SK-N-SH treated with all-trans-retinoic acid at 6 μM for 48 hours (cell line): ENCODE data around the gene FIGNL2.
A peak's percentile ranks its signal among the peaks of the same experiment; 100 is the strongest.

Experiments used
- ATAC-seq: fragments of 200-7000 bp; cut with Tn5 transposase; 3 replicates; pipeline ENCODE4 v1.9.1; 2020; ENCODE audit warnings: mild to moderate bottlenecking, moderate library complexity
- ARNTL ChIP-seq: fragments of 450-650 bp; formaldehyde crosslinking; IDR thresholded peaks from 2 replicates; pipeline ENCODE4 v1.5.0; 2020; ENCODE audit warnings: low read depth, mild to moderate bottlenecking, moderate library complexity, borderline replicate concordance
- BACH2 ChIP-seq: fragments of 250-450 bp; sonication (Bioruptor Pico); IDR thresholded peaks from 2 replicates; pipeline ENCODE4 v1.9.0; 2021; ENCODE audit warnings: mild to moderate bottlenecking, borderline replicate concordance
- CSDC2 ChIP-seq: fragments of 250-450 bp; sonication (Bioruptor Pico); IDR thresholded peaks from 2 replicates; pipeline ENCODE4 v1.5.0; 2020; ENCODE audit warnings: mild to moderate bottlenecking, moderate library complexity
- CSRNP3 ChIP-seq: fragments of 250-450 bp; sonication (Bioruptor Pico); IDR thresholded peaks from 2 replicates; pipeline ENCODE4 v1.5.1; 2021; ENCODE audit warnings: mild to moderate bottlenecking, moderate library complexity
- ESRRG ChIP-seq: fragments of 250-450 bp; sonication (Bioruptor Pico); IDR thresholded peaks from 2 replicates; pipeline ENCODE4 v1.6.1; 2021; ENCODE audit warnings: mild to moderate bottlenecking
- GLIS3 ChIP-seq: fragments of 250-450 bp; sonication (Bioruptor Pico); IDR thresholded peaks from 2 replicates; pipeline ENCODE4 v1.5.0; 2020; ENCODE audit warnings: mild to moderate bottlenecking, moderate library complexity
- OSR1 ChIP-seq: fragments of 250-450 bp; sonication (Bioruptor Pico); IDR thresholded peaks from 2 replicates; pipeline ENCODE4 v1.8.0; 2022; ENCODE audit warnings: moderate library complexity, mild to moderate bottlenecking, inconsistent platforms
- PATZ1 ChIP-seq: fragments of 250-450 bp; sonication (Bioruptor Pico); IDR thresholded peaks from 2 replicates; pipeline ENCODE4 v1.8.0; 2020; ENCODE audit warnings: mild to moderate bottlenecking, moderate library complexity, borderline replicate concordance
- POU6F1 ChIP-seq: fragments of 250-450 bp; sonication (Bioruptor Pico); IDR thresholded peaks from 2 replicates; pipeline ENCODE4 v1.8.0; 2021; ENCODE audit warnings: low read depth, mild to moderate bottlenecking, moderate library complexity, borderline replicate concordance
- PPARA ChIP-seq: fragments of 250-450 bp; sonication (Bioruptor Pico); IDR thresholded peaks from 2 replicates; pipeline ENCODE4 v1.5.0; 2020; ENCODE audit warnings: mild to moderate bottlenecking, borderline replicate concordance
- RARB ChIP-seq: fragments of 250-450 bp; sonication (Bioruptor Pico); IDR thresholded peaks from 2 replicates; pipeline ENCODE4 v1.8.0; 2021; ENCODE audit warnings: mild to moderate bottlenecking, moderate library complexity
- SNAI2 ChIP-seq: fragments of 250-450 bp; sonication (Bioruptor Pico); IDR thresholded peaks from 2 replicates; pipeline ENCODE4 v1.5.0; 2020; ENCODE audit warnings: mild to moderate bottlenecking, moderate library complexity
- TCF4 ChIP-seq: fragments of 250-450 bp; sonication (Bioruptor Pico); IDR thresholded peaks from 2 replicates; pipeline ENCODE4 v1.8.0; 2021; ENCODE audit warnings: mild to moderate bottlenecking, moderate library complexity, borderline replicate concordance
- TOX ChIP-seq: fragments of 250-450 bp; sonication (Bioruptor Pico); IDR thresholded peaks from 2 replicates; pipeline ENCODE4 v1.8.0; 2021; ENCODE audit warnings: mild to moderate bottlenecking, moderate library complexity, borderline replicate concordance
- ZC3H10 ChIP-seq: fragments of 250-450 bp; sonication (Bioruptor Pico); IDR thresholded peaks from 2 replicates; pipeline ENCODE4 v1.5.1; 2021; ENCODE audit warnings: mild to moderate bottlenecking, moderate library complexity
- ZFP3 ChIP-seq: fragments of 250-450 bp; sonication (Bioruptor Pico); IDR thresholded peaks from 2 replicates; pipeline ENCODE4 v1.5.0; 2020; ENCODE audit warnings: mild to moderate bottlenecking, moderate library complexity
- ZFP30 ChIP-seq: fragments of 450-650 bp; formaldehyde crosslinking; IDR thresholded peaks from 2 replicates; pipeline ENCODE4 v1.5.0; 2022; ENCODE audit warnings: mild to moderate bottlenecking, moderate library complexity
- ZNF565 ChIP-seq: fragments of 450-650 bp; formaldehyde crosslinking; conservative IDR thresholded peaks from 2 replicates; pipeline ENCODE4 v1.5.0; 2020; ENCODE audit warnings: low read depth, mild to moderate bottlenecking, moderate library complexity
- ZNF70 ChIP-seq: fragments of 450-650 bp; formaldehyde crosslinking; IDR thresholded peaks from 2 replicates; pipeline ENCODE4 v1.5.0; 2020; ENCODE audit warnings: mild to moderate bottlenecking, moderate library complexity
- ZNF8 ChIP-seq: fragments of 450-650 bp; formaldehyde crosslinking; IDR thresholded peaks from 2 replicates; pipeline ENCODE4 v1.5.0; 2020; ENCODE audit warnings: mild to moderate bottlenecking, moderate library complexity
- TF ChIP-seq, protein P1 (sequence below): fragments of 250-450 bp; sonication (Bioruptor Pico); IDR thresholded peaks from 2 replicates; pipeline ENCODE4 v1.5.0; 2020; ENCODE audit warnings: mild to moderate bottlenecking, moderate library complexity
- TF ChIP-seq, protein P2 (sequence below): fragments of 250-450 bp; sonication (Bioruptor Pico); IDR thresholded peaks from 2 replicates; pipeline ENCODE4 v1.5.1; 2020; ENCODE audit warnings: low read depth, mild to moderate bottlenecking, moderate library complexity

FIGNL2 gene

DNA sequence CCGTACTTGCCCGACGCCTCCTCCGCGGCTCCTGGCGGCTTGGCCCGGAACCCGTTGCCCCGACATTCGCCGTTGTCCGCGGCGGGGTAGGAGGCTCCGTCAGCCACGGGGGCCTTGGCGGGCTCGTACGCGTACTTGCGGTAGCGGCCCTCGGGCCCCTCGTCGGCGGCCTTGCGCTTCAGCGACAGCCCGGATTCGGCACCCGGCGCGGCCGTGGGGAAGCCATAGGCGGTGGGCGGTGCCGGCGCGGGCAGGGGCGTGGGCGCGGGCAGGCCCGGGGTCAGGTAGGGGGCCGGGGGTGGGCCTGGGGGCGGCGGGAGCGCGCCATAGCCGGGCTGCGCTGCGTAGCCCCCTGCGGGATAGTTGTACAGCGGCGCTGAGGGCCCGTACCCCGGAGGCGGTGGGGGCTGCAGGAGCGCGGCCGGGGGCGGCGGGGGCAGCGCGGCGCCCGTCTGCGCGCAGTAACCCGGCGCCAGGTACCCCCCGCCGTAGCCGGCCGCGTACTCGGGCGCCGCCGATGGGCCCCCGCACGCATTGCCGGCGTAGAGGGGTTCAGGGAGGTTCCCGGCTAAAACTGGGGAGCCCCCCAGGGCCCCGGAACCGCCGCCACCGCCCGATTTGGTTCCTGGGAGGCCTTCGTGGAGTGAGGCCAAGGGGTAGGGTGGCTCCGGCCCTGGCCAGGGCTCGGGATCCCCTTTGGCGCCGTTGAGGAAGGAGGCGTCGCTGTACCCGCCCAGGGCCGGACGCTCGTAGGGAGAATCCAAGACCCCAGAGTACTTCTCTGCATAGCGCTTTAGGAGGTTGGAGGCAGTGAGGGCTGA lies 26.9 kb downstream of the FIGNL2 start:
- ATAC-seq, result no peak
- TF ChIP-seq ZNF8 (CRISPR knock-in tag), result no peak
- no peak for TF ChIP-seq ZFP3 (CRISPR knock-in tag)
- TF ChIP-seq GLIS3, result no peak
- no peak for TF ChIP-seq ZC3H10
- TF ChIP-seq, protein P1, sequence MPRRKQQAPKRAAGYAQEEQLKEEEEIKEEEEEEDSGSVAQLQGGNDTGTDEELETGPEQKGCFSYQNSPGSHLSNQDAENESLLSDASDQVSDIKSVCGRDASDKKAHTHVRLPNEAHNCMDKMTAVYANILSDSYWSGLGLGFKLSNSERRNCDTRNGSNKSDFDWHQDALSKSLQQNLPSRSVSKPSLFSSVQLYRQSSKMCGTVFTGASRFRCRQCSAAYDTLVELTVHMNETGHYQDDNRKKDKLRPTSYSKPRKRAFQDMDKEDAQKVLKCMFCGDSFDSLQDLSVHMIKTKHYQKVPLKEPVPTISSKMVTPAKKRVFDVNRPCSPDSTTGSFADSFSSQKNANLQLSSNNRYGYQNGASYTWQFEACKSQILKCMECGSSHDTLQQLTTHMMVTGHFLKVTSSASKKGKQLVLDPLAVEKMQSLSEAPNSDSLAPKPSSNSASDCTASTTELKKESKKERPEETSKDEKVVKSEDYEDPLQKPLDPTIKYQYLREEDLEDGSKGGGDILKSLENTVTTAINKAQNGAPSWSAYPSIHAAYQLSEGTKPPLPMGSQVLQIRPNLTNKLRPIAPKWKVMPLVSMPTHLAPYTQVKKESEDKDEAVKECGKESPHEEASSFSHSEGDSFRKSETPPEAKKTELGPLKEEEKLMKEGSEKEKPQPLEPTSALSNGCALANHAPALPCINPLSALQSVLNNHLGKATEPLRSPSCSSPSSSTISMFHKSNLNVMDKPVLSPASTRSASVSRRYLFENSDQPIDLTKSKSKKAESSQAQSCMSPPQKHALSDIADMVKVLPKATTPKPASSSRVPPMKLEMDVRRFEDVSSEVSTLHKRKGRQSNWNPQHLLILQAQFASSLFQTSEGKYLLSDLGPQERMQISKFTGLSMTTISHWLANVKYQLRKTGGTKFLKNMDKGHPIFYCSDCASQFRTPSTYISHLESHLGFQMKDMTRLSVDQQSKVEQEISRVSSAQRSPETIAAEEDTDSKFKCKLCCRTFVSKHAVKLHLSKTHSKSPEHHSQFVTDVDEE (CRISPR knock-in tag), result no peak
- TF ChIP-seq CSDC2 (CRISPR knock-in tag), result no peak
- TF ChIP-seq CSRNP3 (CRISPR knock-in tag), result no peak
- no peak for TF ChIP-seq TOX (CRISPR knock-in tag)
- no peak for TF ChIP-seq PATZ1 (CRISPR knock-in tag)

GRCh38 chr12:51820526-51821439 lies 27.7 kb downstream of the FIGNL2 start:
- peak; percentile 71 for ATAC-seq
- TF ChIP-seq CSDC2 (CRISPR knock-in tag) (no peak), ZNF70 (no peak), CSRNP3 (CRISPR knock-in tag) (no peak), PPARA (CRISPR knock-in tag) (no peak), BACH2 (CRISPR knock-in tag) (no peak), ESRRG (CRISPR knock-in tag) (no peak), ZNF565 (CRISPR knock-in tag) (no peak), OSR1 (CRISPR knock-in tag) (no peak), ZFP3 (CRISPR knock-in tag) (no peak), ARNTL (no peak), TOX (CRISPR knock-in tag) (no peak), ZC3H10 (no peak), SNAI2 (CRISPR knock-in tag) (no peak; the same call in 1 of the 2 replicates), GLIS3 (no peak), TCF4 (CRISPR knock-in tag) (no peak), RARB (CRISPR knock-in tag) (no peak), ZFP30 (CRISPR knock-in tag) (no peak), POU6F1 (CRISPR knock-in tag) (no peak)
- TF ChIP-seq, protein P2, sequence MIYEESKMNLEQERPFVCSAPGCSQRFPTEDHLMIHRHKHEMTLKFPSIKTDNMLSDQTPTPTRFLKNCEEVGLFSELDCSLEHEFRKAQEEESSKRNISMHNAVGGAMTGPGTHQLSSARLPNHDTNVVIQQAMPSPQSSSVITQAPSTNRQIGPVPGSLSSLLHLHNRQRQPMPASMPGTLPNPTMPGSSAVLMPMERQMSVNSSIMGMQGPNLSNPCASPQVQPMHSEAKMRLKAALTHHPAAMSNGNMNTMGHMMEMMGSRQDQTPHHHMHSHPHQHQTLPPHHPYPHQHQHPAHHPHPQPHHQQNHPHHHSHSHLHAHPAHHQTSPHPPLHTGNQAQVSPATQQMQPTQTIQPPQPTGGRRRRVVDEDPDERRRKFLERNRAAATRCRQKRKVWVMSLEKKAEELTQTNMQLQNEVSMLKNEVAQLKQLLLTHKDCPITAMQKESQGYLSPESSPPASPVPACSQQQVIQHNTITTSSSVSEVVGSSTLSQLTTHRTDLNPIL (CRISPR knock-in tag), result no peak
